Adrenal gland (tissue), 5 donors: ENCODE measurements around the gene CRYBG3.

Experiments used
- CTCF ChIP-seq, 6 experiments: fragments of 450-650 bp in 4 of 6; fragments of 200-600 bp in 2 of 6; sonication (generic) in 1 of 6; IDR thresholded peaks; 1 replicate in 5 of 6; 2 replicates in 1 of 6; pipeline versions ENCODE4 v1.5.1 to v1.8.0; 2016 to 2021; ENCODE audit warnings: antibody characterized with exemption in 6 of 6, mild to moderate bottlenecking in 2 of 6, moderate library complexity in 1 of 6
- POLR2A ChIP-seq, 2 donors: fragments of 450-650 bp; IDR thresholded peaks; one replicate each; pipeline ENCODE4 v1.6.1; 2017; ENCODE audit warnings: antibody characterized with exemption in 2 of 2, mild to moderate bottlenecking in 2 of 2, moderate library complexity in 1 of 2
- donor health status: DM: no; HTN: no; CAD: no.

GRCh38 chr3:97916576-97916975, 94.8 kb downstream of the CRYBG3 start:
- TF ChIP-seq CTCF (IDR thresholded peaks at IDR 0.05) (no peak), POLR2A (IDR thresholded peaks at IDR 0.05) (no peak)
